ENCODE measurements around the gene TTC39C. TPM values are rescaled to one million over a fixed set of nuclear protein-coding genes. Genes with fewer than 3 reads are reported as not detected.

TTC39C gene
- total and polyA plus RNA-seq, 2 experiments from 2014 or later: 69.4 to 136 TPM

DNA sequence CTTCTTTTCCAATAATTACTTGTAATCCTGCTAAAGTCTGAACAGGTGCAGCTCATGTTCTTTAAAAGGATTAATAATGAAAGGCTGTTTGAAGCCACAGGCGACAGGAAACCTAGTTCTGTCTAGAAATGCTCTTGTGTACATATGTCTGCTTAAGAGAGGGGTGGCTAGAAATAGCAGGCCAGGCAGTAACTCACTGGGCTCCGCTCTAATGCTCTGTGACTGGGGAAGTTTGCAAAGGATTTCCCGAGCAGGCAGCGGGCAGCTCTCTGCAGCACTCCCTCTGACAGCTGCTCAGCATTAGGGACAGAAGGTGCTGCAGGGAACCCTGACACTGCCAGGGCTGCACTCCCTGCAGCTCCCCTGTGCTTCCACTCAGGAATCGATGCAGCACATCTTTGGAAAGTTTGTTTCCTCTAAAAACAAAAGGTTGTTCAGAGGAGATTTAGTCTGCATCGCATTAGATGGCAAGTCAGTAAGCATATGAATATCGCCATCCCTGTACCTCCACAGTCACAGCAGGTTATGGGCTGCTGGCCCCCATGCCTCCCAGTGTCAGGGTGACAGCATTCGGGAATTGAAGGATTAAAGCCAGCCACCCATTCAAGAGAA lies 33.1 kb upstream of the TTC39C start:
- peaks cover 7% of the 10 kb centered on the region; the same call in 1 of the 2 replicates for H3F3A ChIP-seq (replicated peaks; ENCODE audit: low read depth)
- H3K36me3 ChIP-seq (ENCODE audit: insufficient read depth): no peaks in the 10 kb centered on the region
- no peaks in the 10 kb centered on the region for H4K20me1 ChIP-seq (replicated peaks; ENCODE audit: insufficient read depth)
- no peaks in the 10 kb centered on the region for H3K27me3 ChIP-seq (ENCODE audit: insufficient read depth)
- no peak overlapping the region for H3K27ac ChIP-seq (ENCODE audit: low read depth)
- Mint-ChIP-seq H3K4me1 (peaks cover 16% of the 10 kb centered on the region), H3K9me3 (no peaks in the 10 kb centered on the region), H3K27me3 (ENCODE audit: insufficient read depth, low read depth, poor library complexity) (no peaks in the 10 kb centered on the region), H3K36me3 (ENCODE audit: low read depth) (no peaks in the 10 kb centered on the region), H3K4me3 (no peak overlapping the region), H3K27ac (no peak overlapping the region)
- H3K9me2 ChIP-seq (ENCODE audit: insufficient read depth): 0 out of 2 replicates have a peak, but pooled peaks cover 2% of the 10 kb centered on the region
- ATAC-seq: peak; percentile 77
- TF ChIP-seq, protein P1, sequence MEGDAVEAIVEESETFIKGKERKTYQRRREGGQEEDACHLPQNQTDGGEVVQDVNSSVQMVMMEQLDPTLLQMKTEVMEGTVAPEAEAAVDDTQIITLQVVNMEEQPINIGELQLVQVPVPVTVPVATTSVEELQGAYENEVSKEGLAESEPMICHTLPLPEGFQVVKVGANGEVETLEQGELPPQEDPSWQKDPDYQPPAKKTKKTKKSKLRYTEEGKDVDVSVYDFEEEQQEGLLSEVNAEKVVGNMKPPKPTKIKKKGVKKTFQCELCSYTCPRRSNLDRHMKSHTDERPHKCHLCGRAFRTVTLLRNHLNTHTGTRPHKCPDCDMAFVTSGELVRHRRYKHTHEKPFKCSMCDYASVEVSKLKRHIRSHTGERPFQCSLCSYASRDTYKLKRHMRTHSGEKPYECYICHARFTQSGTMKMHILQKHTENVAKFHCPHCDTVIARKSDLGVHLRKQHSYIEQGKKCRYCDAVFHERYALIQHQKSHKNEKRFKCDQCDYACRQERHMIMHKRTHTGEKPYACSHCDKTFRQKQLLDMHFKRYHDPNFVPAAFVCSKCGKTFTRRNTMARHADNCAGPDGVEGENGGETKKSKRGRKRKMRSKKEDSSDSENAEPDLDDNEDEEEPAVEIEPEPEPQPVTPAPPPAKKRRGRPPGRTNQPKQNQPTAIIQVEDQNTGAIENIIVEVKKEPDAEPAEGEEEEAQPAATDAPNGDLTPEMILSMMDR (conservative IDR thresholded peaks at IDR 0.05; ENCODE audit: low read depth in 2 of 2): no peak
- H3K4me2 ChIP-seq: peak overlapping the region; percentile 73
- DNase-seq (ENCODE audit: low spot score): no peak
- H2AFZ ChIP-seq: peak overlapping the region; percentile 93
- H3K79me2 ChIP-seq (replicated peaks; ENCODE audit: insufficient read depth): no peaks in the 10 kb centered on the region
- H3K4me1 ChIP-seq (ENCODE audit: insufficient read depth): peaks cover 20% of the 10 kb centered on the region
- no peak overlapping the region for H3K4me3 ChIP-seq

DNA sequence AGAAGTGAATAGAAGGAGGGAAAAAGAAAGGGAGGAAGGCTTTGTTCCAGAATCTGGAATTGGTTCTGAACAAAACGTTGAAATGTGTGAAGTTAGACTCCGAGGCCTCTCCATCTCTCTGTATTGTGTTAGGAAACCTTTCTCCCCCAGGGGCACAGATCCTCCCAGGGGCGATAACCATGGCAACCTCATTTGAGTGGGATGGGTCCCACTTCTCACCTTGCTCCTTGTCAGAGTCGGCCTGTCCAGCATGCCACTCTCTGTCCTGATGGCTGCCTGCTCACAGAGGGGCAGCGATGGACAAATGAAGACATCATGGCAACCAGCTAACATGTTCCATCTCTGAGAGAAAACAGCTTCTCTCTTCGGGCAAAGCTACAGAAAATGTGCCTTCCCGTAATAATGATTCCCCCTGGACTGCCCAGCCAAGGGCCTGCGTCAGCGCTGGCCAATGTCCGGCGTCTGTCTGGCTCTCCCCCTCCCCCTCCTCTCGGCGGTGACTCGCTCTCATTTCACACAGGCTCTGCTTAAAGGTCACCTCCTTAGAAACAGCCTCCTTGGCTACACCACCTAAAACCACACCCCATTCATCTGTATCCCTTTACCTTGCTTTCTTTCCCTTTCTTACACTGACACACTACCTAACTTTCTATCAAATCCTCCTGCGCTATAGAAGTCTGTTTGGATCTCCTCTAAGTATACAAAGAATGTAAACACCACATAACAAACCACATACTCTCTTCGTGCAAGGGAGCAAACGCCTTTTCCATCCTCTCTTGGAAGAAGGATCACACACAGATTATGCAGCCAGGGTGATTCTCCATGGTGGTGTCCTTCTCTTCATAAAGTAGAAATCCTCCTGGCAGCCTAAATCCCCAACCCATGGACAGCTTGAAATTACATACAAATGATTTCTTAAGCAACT lies 32.1 kb upstream of the TTC39C start:
- Histone ChIP-seq H4K20me1 (replicated peaks; ENCODE audit: insufficient read depth) (no peaks in the 10 kb centered on the region), H3K27me3 (ENCODE audit: insufficient read depth) (no peaks in the 10 kb centered on the region), H2AFZ (peak overlapping the region; percentile 93), H3K4me1 (ENCODE audit: insufficient read depth) (peaks cover 20% of the 10 kb centered on the region), H3K9me2 (ENCODE audit: insufficient read depth) (peaks cover 2% of the 10 kb centered on the region; the same call in 1 of the 2 replicates), H3K79me2 (replicated peaks; ENCODE audit: insufficient read depth) (no peaks in the 10 kb centered on the region), H3K4me2 (peak overlapping the region; percentile 73; the same call in 1 of the 2 replicates), H3K27ac (ENCODE audit: low read depth) (no peak overlapping the region), H3K4me3 (no peak overlapping the region), H3F3A (replicated peaks; ENCODE audit: low read depth) (peaks cover 7% of the 10 kb centered on the region; the same call in 1 of the 2 replicates), H3K36me3 (ENCODE audit: insufficient read depth) (no peaks in the 10 kb centered on the region)
- peak; percentile 17 for DNase-seq (ENCODE audit: low spot score)
- Mint-ChIP-seq H3K27ac (no peak overlapping the region), H3K4me1 (peaks cover 16% of the 10 kb centered on the region), H3K36me3 (ENCODE audit: low read depth) (no peaks in the 10 kb centered on the region), H3K9me3 (no peaks in the 10 kb centered on the region), H3K27me3 (ENCODE audit: insufficient read depth, low read depth, poor library complexity) (no peaks in the 10 kb centered on the region), H3K4me3 (no peak overlapping the region)
- ATAC-seq: peak; percentile 68
- TF ChIP-seq, protein P2, sequence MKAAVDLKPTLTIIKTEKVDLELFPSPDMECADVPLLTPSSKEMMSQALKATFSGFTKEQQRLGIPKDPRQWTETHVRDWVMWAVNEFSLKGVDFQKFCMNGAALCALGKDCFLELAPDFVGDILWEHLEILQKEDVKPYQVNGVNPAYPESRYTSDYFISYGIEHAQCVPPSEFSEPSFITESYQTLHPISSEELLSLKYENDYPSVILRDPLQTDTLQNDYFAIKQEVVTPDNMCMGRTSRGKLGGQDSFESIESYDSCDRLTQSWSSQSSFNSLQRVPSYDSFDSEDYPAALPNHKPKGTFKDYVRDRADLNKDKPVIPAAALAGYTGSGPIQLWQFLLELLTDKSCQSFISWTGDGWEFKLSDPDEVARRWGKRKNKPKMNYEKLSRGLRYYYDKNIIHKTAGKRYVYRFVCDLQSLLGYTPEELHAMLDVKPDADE (IDR thresholded peaks at IDR 0.05): no peak
- TF ChIP-seq JUNB (IDR thresholded peaks at IDR 0.05; ENCODE audit: unreplicated experiment): no peak
- TF ChIP-seq NANOG (IDR thresholded peaks at IDR 0.05; ENCODE audit: borderline replicate concordance): no peak
- TF ChIP-seq EZH2 (IDR thresholded peaks at IDR 0.05; ENCODE audit: low read depth, unreplicated experiment): no peak
- TF ChIP-seq EZH2phosphoT487 (IDR thresholded peaks at IDR 0.05; ENCODE audit: unreplicated experiment): no peak
- TF ChIP-seq, protein P3, sequence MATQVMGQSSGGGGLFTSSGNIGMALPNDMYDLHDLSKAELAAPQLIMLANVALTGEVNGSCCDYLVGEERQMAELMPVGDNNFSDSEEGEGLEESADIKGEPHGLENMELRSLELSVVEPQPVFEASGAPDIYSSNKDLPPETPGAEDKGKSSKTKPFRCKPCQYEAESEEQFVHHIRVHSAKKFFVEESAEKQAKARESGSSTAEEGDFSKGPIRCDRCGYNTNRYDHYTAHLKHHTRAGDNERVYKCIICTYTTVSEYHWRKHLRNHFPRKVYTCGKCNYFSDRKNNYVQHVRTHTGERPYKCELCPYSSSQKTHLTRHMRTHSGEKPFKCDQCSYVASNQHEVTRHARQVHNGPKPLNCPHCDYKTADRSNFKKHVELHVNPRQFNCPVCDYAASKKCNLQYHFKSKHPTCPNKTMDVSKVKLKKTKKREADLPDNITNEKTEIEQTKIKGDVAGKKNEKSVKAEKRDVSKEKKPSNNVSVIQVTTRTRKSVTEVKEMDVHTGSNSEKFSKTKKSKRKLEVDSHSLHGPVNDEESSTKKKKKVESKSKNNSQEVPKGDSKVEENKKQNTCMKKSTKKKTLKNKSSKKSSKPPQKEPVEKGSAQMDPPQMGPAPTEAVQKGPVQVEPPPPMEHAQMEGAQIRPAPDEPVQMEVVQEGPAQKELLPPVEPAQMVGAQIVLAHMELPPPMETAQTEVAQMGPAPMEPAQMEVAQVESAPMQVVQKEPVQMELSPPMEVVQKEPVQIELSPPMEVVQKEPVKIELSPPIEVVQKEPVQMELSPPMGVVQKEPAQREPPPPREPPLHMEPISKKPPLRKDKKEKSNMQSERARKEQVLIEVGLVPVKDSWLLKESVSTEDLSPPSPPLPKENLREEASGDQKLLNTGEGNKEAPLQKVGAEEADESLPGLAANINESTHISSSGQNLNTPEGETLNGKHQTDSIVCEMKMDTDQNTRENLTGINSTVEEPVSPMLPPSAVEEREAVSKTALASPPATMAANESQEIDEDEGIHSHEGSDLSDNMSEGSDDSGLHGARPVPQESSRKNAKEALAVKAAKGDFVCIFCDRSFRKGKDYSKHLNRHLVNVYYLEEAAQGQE (IDR thresholded peaks at IDR 0.05; ENCODE audit: unreplicated experiment): no peak
- no peak for TF ChIP-seq CREB1 (CRISPR knock-in tag; IDR thresholded peaks at IDR 0.05; ENCODE audit: low read depth)
- no peak for TF ChIP-seq POLR2AphosphoS5 (IDR thresholded peaks at IDR 0.05; ENCODE audit: low read depth)
- no peak for TF ChIP-seq STAT1 (IDR thresholded peaks at IDR 0.05; ENCODE audit: unreplicated experiment)
- TF ChIP-seq, protein P1 (conservative IDR thresholded peaks at IDR 0.05; ENCODE audit: low read depth in 2 of 2): no peak
- TF ChIP-seq ZNF331 (CRISPR knock-in tag; IDR thresholded peaks at IDR 0.05; ENCODE audit: low read depth): no peak

Data from GM23338 (cell line).